ENCODE data around the gene ASNSD1. TPM values are rescaled to one million over a fixed set of nuclear protein-coding genes. Genes with fewer than 3 reads are reported as not detected.

The ASNSD1 gene
- total RNA-seq, 1 experiment from 2014 or later, result 48.5 TPM

DNA sequence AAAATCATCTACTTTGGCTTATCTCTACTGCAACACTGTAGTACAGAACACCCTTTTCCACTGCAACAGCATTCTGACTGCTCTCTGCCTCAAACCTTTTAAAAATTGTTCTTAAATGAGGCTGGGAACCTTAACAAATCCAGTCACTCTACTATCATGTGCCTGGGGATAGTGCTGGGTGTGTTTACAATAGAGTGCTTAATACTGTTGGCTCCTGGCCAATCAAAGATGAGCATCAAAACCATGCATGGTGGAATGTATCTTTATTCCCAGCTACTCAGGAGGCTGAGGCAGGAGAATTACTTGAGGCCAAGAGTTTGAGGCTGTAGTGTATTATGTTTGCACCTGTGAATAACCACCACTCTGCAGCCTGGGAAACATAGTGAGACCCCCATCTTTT, 20.6 kb downstream of the ASNSD1 start:
- H4K20me1 ChIP-seq (ENCODE audit: control insufficient read depth, insufficient read depth, insufficient read length), result no peaks in the 10 kb centered on the region
- H3K4ac ChIP-seq (ENCODE audit: low read depth, low read length), result no peak overlapping the region
- TF ChIP-seq, protein P1, sequence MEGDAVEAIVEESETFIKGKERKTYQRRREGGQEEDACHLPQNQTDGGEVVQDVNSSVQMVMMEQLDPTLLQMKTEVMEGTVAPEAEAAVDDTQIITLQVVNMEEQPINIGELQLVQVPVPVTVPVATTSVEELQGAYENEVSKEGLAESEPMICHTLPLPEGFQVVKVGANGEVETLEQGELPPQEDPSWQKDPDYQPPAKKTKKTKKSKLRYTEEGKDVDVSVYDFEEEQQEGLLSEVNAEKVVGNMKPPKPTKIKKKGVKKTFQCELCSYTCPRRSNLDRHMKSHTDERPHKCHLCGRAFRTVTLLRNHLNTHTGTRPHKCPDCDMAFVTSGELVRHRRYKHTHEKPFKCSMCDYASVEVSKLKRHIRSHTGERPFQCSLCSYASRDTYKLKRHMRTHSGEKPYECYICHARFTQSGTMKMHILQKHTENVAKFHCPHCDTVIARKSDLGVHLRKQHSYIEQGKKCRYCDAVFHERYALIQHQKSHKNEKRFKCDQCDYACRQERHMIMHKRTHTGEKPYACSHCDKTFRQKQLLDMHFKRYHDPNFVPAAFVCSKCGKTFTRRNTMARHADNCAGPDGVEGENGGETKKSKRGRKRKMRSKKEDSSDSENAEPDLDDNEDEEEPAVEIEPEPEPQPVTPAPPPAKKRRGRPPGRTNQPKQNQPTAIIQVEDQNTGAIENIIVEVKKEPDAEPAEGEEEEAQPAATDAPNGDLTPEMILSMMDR (conservative IDR thresholded peaks at IDR 0.05), result no peak
- H3K4me1 ChIP-seq (ENCODE audit: insufficient read depth, low read length), result no peaks in the 10 kb centered on the region; the same call in 1 of the 2 replicates
- H3K27me3 Mint-ChIP-seq (ENCODE audit: low read depth), result no peaks in the 10 kb centered on the region; the same call in 1 of the 2 replicates
- no peak overlapping the region for H4K91ac ChIP-seq (ENCODE audit: insufficient read length, low read depth, low read length)
- H3K79me1 ChIP-seq (ENCODE audit: insufficient read depth, low read depth, low read length, poor library complexity, severe bottlenecking), result no peaks in the 10 kb centered on the region
- no peak overlapping the region for H4K5ac ChIP-seq (ENCODE audit: insufficient read length, low read depth, low read length)
- H3K4me3 Mint-ChIP-seq, result no peak overlapping the region
- peaks cover 7 to 9% of the 10 kb centered on the region in 2 experiments; a peak in 3 of 5 replicates for H3K9me3 Mint-ChIP-seq
- H3K9me3 ChIP-seq (ENCODE audit: control insufficient read depth, low read depth, low read length), result no peaks in the 10 kb centered on the region
- no peak overlapping the region for H3K18ac ChIP-seq (ENCODE audit: insufficient read length, low read depth, low read length)
- no peak overlapping the region for H2BK12ac ChIP-seq (ENCODE audit: insufficient read length, low read depth, low read length)
- H3K4me2 ChIP-seq (ENCODE audit: insufficient read depth, insufficient read length, low read length), result no peak overlapping the region
- H3K36me3 Mint-ChIP-seq (ENCODE audit: insufficient read depth in 1 of 3, low read depth in 3 of 3), result peaks cover 3 to 17% (median 10%) of the 10 kb centered on the region in 3 experiments
- H2AK5ac ChIP-seq (ENCODE audit: insufficient read length, low read length), result no peak overlapping the region
- DNase-seq, result no peak
- no peak overlapping the region for H3K14ac ChIP-seq (ENCODE audit: insufficient read depth, low read length)
- H2BK15ac ChIP-seq (ENCODE audit: low read depth, low read length), result no peak overlapping the region
- no peaks in the 10 kb centered on the region for H3K79me2 ChIP-seq (ENCODE audit: insufficient read depth, low read length)
- no peak overlapping the region for H3T11ph ChIP-seq (ENCODE audit: low read length)
- H3K27ac Mint-ChIP-seq, result no peak overlapping the region
- no peak overlapping the region for H2BK20ac ChIP-seq (ENCODE audit: low read depth, low read length, poor library complexity, severe bottlenecking)
- no peak overlapping the region for H3K23ac ChIP-seq (ENCODE audit: insufficient read length, low read depth, low read length)
- no peak overlapping the region for H2BK5ac ChIP-seq (ENCODE audit: insufficient read length, low read length)
- no peak overlapping the region for H3K56ac ChIP-seq (ENCODE audit: insufficient read length, low read depth, low read length)
- no peaks in the 10 kb centered on the region for H3K27me3 ChIP-seq (ENCODE audit: insufficient read depth, low read length)
- no peak overlapping the region for H2BK120ac ChIP-seq (ENCODE audit: low read depth, low read length, poor library complexity, severe bottlenecking)
- H2AFZ ChIP-seq (ENCODE audit: low read length), result no peak overlapping the region
- H3K9ac ChIP-seq (ENCODE audit: extremely low read depth, insufficient read length, low read length), result no peak overlapping the region
- no peaks in the 10 kb centered on the region for H3K23me2 ChIP-seq (ENCODE audit: insufficient read length, low read depth, low read length, poor library complexity, severe bottlenecking)
- no peak overlapping the region for H3K27ac ChIP-seq (ENCODE audit: insufficient read length, low read depth, low read length)
- H4K8ac ChIP-seq (replicated peaks; ENCODE audit: insufficient read length, low read depth, low read length), result no peak overlapping the region
- peaks cover 0 to 7% of the 10 kb centered on the region in 2 experiments; a peak in 3 of 4 replicates for H3K4me1 Mint-ChIP-seq

Measured in H9 (cell line).